HG03095 (cell line): ENCODE results near the gene METTL26.

Experiments
- ATAC-seq: cut with Tn5 transposase; IDR thresholded peaks from one replicate; pipeline ENCODE4 v1.9.1; 2021; ENCODE audit warnings: moderate library complexity; ENCODE audit not compliant: unreplicated experiment

The METTL26 gene

DNA sequence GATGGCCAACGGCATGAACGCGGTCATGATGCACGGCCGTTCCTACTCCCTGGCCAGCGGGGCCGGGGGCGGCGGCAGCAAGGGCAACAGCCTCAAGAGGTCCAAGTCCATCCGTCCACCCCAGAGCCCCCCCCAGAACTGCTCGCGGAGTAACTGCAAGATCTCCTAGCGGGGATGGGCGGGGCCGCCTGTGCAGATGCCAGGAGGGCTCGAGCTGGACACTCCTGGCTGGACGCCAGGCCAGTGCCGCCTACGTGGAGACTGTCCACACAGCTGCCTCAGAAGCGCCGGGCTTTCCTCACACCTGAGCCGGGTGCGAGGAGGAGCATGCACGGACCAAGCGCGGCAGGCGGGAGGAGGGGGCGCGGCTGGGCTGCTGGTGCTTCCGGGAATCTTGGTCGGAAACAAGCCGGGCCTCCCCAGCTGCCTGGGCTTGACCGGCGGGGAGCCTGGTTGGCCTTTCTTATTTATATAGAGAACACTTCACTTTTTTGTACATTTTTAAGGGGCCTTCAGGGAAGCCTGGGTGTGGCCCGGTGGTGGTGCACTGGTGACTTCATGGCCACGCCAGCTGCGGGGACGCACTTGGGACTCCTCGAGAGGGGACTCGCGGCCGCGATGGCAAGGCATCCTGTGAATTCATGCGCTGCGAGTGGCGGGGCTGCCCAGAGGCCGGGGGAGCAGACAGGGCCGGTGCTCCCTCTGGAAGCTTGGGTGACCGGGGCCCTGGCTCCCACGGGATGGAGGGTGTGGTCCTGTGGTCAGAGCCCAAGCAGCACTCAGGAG lies 8.5 kb downstream of the METTL26 start:
- no peak for ATAC-seq

DNA sequence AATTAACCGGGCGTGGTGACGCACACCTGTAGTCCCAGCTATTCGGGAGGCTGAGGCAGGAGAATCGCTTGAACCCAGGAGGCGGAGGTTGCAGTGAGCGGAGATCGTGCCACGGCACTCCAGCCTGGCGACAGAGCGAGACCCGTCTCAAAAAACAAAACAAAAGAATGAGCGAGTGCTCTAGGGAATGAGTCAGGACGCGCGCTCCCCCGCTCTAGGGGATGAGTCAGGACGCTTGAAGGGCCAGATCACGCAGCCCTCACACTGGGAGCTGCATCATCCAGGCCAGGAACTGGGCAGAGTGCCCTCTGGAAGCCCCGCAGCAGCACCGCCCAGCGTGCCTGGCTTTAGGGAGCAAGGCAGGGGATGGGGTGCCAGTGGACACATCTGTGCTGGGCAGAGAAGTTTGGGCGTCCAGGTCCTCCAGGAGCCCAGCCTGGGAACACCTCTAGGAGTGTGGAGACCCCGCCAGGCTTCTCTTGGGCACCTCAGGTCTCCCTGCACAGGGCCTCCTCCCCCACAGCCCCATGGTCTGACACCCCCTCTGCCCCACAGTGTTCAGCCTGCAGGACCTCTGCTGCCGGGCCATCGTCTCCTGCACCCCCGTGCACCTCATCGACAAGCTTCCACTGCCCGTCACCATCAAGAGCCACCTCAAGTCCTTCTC lies 9.2 kb downstream of the METTL26 start:
- no peak for ATAC-seq

DNA sequence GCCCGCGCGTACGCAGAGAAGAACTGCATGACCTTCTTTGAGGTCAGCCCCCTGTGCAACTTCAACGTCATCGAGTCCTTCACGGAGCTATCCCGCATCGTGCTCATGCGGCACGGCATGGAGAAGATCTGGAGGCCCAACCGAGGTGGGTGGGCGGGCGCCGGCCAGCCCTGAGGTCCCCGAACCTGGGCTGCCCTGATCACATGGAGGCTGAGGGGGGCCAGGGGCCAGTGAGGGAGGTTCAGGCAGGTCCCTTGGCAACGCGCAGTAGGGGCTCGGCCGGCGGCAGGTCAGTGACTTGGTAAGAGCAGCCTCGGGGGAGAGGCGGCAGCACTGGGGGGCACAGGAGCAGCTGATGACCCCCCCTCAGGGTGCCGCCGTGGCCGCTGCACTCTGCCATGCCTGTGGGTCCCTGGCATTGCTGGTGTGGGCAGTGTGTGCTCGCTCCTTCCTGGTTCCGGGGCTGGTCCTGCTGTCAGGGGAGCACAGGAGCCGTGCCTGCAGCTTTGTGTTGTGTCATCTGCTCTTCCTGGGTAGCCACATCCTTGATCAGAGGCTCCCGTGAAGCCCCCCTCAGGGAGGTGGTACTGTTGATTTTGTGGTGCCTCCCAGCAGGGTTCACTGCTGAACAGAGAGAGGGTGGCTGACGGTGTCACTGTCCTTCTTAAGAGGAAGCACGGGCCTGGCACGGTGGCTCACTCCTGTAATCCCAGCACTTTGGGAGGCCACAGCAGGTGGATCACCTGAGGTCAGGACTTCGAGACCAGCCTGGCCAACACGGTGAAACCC lies 9.9 kb downstream of the METTL26 start:
- no peak for ATAC-seq

DNA sequence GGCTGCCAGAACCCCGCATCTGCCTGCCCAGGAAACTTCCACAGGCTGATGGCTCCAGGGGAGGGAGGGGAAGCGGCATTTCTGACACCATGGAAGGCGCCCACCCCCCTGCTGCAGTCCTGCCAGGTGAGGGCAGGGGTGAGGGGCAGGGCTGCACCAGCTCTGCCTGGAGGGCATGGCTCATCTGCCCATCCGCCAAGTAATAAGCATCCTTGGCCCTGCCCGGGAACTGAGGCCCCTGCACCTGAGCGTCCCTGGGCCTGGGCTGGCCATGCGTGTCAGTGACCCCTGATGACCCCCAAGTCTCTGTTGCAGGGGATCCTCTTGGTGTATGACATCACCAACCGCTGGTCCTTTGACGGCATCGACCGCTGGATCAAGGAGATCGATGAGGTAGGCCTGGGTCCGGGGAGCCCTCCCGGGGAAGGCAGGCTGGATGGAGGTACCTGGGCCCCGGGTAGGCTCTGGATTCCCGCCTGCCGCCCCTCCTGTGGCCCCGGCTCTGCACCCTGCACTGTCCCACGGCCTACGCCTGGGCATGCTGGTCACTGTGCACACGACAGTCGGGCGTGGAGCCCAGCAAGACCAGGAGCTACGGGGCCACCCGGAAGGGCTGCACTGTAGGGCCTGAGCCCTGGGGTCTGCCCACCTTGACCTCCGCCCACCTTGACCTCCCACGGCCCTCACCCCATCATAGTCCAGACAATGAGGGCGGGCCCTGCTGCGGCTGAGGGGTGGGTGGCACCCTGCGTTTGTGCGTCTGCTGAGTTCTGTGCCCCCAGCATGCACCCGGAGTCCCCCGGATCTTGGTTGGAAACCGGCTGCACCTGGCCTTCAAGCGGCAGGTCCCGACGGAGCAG lies 10.8 kb downstream of the METTL26 start:
- no peak for ATAC-seq

DNA sequence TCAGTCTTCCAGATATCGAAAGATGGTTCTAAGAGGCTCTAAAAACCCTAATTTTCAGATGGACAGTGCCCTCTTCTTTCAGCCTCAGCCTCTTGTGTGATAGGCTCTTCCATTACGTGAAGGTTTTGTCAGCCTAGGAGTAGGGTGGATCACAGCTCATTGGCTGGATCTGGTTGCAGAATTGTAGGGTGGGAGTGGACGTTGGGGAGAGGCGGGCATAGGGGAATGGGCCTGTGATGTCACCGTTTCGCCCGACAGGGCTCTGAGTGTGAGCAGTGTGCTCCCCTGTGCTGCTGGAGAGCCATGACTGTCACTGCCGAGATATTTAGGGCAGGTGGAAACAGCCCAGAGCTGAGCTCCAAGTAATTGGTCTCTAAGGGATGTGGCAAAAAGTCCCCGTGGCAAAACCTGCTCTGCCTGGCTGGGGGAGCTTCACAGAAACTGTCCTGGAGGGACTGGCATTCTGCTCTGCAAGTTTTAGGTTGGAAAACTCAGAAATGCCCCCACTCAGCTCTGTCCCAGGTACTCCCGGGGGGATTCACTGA lies 11.5 kb downstream of the METTL26 start:
- ATAC-seq, result no peak

DNA sequence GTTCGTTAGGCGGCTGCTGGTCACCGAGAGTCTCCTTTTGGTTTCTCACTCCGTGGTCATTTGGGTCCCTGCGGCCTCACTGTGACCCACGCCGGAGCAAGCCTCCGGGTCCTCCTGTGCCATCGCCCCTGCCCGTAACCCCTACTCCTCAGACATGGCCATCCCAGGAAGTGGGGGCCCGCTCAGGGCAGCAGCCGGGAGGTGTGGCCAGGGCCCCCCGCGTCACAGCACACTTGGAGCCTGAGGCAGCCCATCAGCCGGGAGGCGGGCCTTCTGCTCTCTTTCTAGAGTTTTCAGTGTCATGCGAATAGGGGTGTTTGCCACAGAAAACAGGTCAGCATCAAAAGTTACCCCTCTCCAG lies 13.2 kb downstream of the METTL26 start:
- ATAC-seq, result no peak

DNA sequence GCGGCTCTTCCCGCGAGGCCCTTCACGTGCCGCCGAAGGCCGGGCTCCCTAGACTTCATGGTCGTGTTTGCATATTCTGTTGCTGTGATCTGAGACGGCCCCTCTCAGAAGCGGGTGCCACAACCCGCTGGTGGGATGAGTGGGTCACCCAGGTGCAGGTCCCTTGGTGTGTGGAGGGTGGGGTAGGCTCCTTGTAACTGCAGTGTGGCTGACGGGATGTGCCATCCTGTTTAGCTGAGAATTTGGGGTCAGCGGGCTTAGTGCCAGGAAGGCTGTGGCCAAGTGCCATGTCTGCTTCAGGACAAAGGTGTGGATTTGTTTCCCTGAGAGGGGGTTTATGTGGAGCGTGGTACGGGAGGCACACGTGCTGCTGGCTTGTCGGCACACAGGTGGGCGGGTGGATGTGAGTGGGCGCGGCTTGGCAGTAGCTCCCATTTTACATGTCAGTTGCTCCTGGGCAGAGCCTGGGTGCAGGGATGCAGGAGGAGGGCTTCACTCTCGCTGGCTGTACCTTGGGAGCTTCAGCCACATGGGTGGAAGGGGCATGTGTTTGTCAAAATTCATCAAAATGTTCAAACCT lies 14.5 kb downstream of the METTL26 start:
- ATAC-seq, result no peak

DNA sequence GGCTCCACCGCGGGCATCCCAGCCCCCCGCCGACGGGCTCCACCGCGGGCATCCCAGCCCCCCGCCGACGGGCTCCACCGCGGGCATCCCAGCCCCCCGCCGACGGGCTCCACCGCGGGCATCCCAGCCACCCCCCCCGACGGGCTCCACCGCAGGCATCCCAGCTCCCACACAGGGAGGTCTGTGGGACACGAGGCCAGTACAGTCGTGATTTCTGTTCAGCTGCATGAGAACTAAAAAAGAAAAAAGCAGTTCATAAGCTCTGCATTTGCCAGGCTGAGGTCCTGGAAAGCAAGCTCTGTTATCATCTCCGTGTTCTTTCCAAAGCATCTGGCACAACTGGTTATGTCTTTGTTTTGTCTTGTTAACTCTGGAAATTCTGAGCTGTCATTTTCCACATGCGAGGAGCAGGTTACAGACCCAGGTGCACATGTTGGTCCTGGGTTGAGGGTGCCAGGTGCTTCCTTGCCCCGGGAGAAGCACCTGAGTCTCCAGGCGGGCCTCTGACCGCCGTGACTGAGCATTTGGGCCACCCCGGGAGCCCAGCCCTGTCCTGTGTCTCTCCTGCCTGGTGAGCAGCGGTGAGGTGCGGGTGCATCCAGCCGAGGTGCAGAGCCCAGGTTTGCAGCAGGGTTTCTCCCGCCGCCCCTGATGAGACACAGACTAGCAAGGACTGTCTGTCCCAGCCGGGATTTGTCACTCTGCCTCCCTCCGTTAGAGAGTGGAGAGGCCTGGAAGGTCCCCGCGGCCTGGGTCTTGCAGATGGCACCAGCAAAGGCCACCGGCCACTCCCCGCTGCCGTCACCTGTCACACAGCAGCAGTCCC lies 15.2 kb downstream of the METTL26 start:
- no peak for ATAC-seq

DNA sequence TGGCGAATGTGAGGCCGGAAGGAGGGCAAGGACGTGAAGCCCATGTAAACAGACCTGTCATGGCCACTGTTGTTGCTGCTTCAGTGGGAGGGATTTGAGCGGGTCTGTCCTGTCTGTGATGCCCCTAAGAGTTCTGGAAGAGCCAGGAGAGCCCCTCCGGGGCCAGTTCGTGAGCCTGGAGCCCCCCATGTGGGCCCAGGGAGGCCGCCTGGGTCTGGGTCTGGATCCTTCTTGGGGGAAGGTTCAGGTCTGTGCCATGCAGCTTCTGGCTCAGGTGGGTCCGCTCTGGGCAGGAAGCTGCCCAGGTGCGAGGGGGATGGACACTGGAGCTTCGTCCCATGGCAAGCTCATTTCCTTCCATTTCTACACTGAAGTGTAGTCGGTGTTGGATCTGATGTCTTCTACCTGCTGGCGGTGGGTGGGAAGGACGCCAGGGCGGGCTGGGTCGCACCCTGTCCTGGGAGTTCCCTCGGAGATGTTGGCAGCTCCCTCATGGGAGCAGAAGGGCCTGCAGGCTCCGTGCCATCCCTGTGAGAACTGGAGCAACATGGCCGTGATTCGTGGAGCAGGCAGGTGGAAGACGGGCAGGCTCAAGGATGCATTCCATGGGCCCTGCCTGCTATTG lies 16.5 kb downstream of the METTL26 start:
- no peak for ATAC-seq

DNA sequence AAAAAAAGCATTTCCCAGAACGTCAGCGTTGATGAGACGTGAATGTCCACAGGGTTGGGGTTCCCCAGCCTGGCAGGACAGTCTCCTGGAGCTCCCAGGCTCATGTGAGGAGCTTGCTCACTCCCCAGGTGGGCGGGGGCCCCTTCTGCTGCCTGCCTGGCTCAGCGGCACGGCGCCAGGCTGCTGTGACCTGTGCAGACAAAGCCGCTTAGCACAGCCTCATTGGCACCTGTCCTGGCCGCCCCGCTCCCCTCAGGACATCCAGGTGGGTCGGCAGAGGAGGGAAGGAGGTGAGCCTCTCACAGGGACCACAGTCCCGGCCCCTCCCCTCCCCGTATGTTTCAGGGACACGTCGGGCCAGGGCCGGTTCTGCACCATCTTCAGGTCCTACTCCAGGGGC lies 18.2 kb downstream of the METTL26 start:
- ATAC-seq, result no peak

DNA sequence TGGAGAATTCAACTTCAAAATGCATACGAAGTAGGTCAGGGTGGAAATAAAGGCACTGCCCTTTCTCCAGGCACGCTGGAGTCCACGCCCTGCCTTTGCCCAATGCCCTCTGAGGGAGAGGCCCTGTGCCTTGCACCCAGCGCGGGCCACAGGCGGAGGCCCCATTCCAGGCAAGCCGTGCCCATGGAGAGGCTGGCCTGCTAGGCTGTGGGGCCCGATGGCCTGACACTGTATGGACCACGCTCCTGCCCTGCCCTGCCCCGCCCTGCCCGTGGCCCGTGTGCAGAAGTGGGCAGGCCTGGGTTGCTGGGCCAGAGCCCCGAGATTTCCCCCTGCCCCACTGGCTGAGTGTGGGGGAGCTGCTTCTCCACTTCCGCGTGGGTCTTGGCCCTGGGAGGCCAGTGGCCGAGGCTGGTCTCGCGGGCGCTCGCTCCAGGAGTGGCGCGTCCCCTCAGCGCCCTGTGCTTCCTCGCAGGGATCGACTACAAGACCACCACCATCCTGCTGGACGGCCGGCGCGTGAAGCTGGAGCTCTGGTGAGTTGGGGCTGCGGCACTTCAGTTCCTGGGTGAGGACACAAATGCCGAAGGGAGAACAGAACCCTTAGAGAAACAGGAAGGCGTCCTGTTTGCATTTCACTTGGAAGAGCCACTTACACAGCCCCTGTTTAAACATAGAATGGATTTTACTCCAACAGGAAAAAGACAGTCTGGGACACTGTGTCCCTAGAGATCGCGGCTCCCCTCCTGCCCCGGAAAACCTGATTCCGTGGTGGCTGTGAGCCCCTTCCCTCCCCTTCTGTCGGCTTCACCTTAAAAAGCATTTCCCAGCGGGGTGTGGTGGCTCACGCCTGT lies 19.1 kb downstream of the METTL26 start:
- no peak for ATAC-seq

DNA sequence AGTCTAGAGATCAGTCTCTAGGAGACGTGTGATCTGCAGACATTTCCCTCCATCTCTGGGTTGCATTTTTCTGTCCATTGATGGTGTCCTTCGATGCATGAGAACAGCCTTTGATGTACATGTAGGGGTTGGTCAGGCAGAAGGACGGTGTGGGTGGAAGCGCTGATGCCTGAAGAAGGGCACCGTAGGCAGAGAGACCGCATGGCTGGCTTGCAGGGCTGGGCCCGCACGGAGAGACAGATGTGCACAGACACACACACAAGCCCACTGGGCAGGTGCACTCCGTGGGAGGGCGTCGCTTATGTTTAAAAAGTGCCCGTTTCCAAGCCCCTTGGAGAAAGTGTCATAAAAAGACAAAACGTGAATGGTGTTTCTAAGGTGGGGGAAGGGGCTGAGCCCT lies 21.0 kb downstream of the METTL26 start:
- ATAC-seq, result no peak

DNA sequence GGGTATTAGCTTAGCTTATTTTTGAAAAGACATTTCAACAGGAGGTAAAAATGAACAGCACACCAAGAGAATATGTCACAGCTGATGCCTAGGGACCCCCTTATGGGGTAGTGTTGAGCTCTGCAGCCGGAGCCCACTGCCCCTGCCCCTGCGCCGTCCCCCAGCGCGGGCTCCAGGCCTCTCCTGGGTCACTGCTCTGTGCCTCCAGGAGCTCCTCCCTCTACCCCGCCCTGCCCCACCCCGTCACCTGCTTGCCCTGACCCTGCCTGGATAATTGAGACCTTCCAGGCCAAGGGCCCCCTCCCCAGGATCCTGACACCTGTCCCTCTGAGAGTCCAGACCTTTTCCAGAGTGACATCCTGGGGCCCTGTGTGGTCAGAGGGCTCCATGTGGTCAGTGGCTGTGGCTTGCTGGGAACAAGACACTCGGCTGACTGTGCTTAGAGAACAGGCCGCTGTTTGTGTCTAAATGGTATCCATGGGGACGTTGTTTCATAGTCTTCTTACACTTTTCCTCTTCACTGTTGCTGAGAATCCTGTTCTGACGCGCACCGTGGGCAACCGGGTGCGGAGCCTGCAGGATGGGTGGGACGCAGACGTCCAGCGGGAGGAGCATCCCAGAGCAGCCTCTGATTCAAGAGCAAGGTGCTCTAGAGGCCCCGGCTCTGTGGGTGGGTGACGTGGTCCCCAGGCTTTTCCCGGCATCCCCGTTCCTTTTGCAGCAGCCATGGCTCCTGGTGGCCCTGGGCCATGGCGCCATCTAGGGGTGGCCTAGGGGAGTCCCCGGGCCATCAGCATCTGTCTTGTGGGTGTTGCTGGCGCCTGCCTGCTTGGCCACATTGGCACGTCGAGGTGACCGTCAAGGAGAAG lies 25.4 kb downstream of the METTL26 start:
- no peak for ATAC-seq

DNA sequence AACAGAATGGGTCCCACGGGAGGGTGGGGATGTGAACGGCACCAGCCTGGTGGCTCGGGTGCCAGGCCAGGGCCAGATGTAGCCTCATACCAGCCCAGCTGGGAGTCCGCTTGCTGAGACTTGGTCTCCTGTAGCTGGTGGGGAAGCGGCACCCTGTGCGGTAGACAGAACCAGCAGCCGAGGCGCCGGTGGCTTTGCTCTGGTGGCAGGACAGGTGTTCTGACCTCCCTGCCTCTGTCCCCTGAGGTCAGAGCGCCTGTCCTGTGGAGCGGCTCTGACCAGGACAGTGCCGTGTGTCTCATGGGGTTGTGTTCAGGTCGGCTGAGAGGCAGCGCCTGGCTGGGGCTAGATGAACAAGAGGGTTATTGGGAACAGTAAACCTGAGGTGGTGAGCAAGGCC lies 26.1 kb downstream of the METTL26 start:
- no peak for ATAC-seq

DNA sequence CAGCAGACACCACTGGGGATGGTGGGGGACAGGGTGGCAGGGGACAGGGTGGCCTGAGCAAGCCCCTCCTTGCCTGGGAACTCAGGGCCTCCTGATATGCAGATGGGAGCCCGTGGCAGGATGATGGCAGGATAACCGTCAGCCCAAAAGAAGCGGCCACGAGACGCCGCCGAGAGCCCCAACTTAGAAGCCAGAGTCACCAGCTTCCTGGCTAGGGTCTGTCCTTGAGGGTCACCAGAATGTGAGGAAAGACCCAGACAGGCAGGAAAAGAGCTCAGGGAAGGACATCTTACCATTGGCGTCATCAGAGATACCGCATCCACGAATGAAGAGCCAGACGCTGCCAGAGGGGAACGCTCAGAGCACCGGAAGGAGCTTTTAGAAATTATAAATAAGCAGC lies 26.8 kb downstream of the METTL26 start:
- ATAC-seq, result no peak

DNA sequence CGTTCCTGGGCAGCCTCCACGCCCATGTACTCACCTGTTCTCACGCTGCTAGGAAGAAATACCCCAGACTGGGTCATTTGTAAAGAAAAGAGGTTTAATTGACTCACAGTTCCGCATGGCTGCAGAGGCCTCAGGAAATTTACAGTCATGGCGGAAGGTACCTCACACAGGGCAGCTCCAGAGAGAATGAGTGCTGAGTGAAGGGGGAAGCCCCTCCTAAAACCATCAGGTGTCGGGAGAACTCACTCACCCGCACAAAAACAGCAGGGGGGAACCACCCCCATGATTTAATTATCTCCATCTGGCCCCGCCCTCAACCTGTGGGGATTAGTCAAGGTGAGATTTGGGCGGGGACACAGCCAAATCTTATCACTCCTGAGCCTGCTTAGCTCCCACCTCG lies 28.1 kb downstream of the METTL26 start:
- ATAC-seq, result no peak

DNA sequence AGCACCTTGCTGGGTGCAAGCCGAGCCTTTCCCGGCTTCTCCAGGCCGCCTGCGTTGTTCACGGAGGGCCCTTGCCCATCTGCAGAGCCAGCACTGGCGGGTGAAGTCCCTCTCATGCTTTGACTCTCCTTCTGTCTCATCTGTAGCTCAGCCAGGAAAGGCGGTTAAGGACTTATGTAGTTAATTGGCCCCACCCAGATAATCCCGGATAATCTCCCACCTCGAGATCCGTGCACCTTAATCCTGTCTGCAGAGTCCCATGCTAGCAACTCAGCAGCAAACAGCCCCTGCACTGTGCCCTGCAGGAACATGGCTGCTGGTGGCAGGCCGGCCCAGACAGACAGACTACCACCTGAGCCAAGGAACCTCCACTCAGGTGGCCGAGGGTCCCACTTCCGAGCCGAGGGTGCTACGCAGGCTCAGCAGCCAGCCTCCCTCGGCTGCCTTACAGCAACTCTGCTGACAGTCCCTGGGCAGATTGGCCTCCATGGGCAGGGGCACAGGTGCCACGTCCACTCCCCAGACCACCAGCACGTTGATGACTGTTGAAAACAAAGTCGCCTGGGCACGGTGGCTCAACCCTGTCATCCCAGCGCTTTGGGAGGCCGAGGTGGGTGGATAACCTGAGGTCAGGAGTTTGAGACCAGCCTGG lies 29.3 kb downstream of the METTL26 start:
- no peak for ATAC-seq
